ENCODE measurements around the gene STRN4.

Gene STRN4

GRCh38 chr19:46745030-46745429 lies 1.2 kb downstream of the STRN4 start:
- no peak for TF ChIP-seq POLR2A (IDR thresholded peaks at IDR 0.05; ENCODE audit: low read depth, low read length)
- no peak for FAIRE-seq
- DNase-seq (ENCODE audit: insufficient read length, low spot score) = no peak

- no peak for DNase-seq (ENCODE audit: insufficient read length, low spot score)
- TF ChIP-seq POLR2A (IDR thresholded peaks at IDR 0.05; ENCODE audit: low read depth, low read length) = no peak
- no peak for FAIRE-seq
Observed at GRCh38 chr19:46744005-46744691, 2.1 kb downstream of the STRN4 start.

GRCh38 chr19:46742926-46743480 lies 3.2 kb downstream of the STRN4 start:
- DNase-seq (ENCODE audit: insufficient read length, low spot score) (no peak), FAIRE-seq (no peak)

DNA sequence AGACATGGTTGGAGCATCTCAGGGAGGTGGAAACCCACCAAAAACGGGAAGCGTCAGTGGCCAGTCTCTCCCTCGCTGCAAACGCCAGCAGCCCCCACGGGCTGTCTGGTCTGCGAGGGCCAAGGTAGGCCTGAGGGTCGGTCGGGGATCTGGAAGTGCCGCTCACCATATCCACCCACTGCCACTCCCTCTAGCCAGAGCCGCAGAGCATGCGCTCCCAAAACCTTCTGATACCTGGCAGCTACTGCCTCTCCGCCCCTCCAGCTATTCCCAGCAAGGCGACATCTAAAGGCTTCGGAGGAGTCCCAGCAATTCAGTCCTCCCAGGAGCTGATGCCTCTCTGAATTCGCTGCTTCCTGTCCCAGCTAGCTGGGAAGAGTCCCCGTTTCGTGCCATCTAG lies 4.8 kb downstream of the STRN4 start:
- FAIRE-seq (no peak), DNase-seq (ENCODE audit: insufficient read length, low spot score) (no peak)
- TF ChIP-seq POLR2A (IDR thresholded peaks at IDR 0.05; ENCODE audit: low read depth, low read length) = no peak

More at GRCh38 chr19:46742926-46743480, 3.2 kb downstream of the STRN4 start:
- TF ChIP-seq POLR2A (IDR thresholded peaks at IDR 0.05; ENCODE audit: low read depth, low read length) = no peak

GRCh38 chr19:46739290-46739771 lies 6.9 kb downstream of the STRN4 start:
- no peak for DNase-seq (ENCODE audit: insufficient read length, low spot score)
- no peak for FAIRE-seq
- TF ChIP-seq POLR2A (IDR thresholded peaks at IDR 0.05; ENCODE audit: low read depth, low read length) = no peak

DNA sequence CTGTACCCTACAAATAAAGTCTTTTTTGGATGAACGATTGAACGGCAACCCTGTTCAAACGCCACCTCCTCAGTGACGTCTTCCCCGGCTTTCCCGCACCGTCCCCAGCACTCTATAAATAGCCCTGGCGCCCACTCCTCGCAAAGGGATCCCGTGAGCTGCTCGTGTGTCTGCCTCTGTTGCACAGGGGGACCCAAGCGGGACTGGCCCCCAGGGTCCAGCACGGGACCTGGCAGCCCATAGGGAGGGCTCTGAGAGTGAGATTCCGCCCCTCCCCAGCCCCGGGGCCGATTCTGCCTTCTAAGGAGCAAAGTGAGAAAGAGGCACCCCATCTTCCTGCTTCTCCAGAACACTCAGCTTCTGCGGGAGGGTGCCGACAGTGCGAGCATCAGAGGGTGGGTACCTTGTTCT lies 8.5 kb downstream of the STRN4 start:
- DNase-seq (ENCODE audit: insufficient read length, low spot score) (no peak), FAIRE-seq (no peak)

GRCh38 chr19:46737298-46737654 lies 9.0 kb downstream of the STRN4 start:
- TF ChIP-seq POLR2A (IDR thresholded peaks at IDR 0.05; ENCODE audit: low read depth, low read length) = no peak
- no peak for DNase-seq (ENCODE audit: insufficient read length, low spot score)
- no peak for FAIRE-seq

More for the DNA sequence above, 8.5 kb downstream of the STRN4 start:
- no peak for TF ChIP-seq POLR2A (IDR thresholded peaks at IDR 0.05; ENCODE audit: low read depth, low read length)

GRCh38 chr19:46736531-46737297 lies 9.5 kb downstream of the STRN4 start:
- TF ChIP-seq POLR2A (IDR thresholded peaks at IDR 0.05; ENCODE audit: low read depth, low read length) = no peak
- DNase-seq (ENCODE audit: insufficient read length, low spot score) (no peak), FAIRE-seq (no peak)

GRCh38 chr19:46733690-46734292 lies 12.5 kb downstream of the STRN4 start:
- no peak for FAIRE-seq
- no peak for TF ChIP-seq POLR2A (IDR thresholded peaks at IDR 0.05; ENCODE audit: low read depth, low read length)
- DNase-seq (ENCODE audit: insufficient read length, low spot score) = no peak

- no peak for FAIRE-seq
- no peak for DNase-seq (ENCODE audit: insufficient read length, low spot score)
Observed at GRCh38 chr19:46732966-46733689, 13.1 kb downstream of the STRN4 start.

GRCh38 chr19:46732172-46732938 lies 13.9 kb downstream of the STRN4 start:
- FAIRE-seq = no peak
- no peak for DNase-seq (ENCODE audit: insufficient read length, low spot score)
- no peak for TF ChIP-seq POLR2A (IDR thresholded peaks at IDR 0.05; ENCODE audit: low read depth, low read length)

More at GRCh38 chr19:46732966-46733689, 13.1 kb downstream of the STRN4 start:
- TF ChIP-seq POLR2A (IDR thresholded peaks at IDR 0.05; ENCODE audit: low read depth, low read length) = no peak

- FAIRE-seq = no peak
- no peak for TF ChIP-seq POLR2A (IDR thresholded peaks at IDR 0.05; ENCODE audit: low read depth, low read length)
- no peak for DNase-seq (ENCODE audit: insufficient read length, low spot score)
Observed at GRCh38 chr19:46731584-46731983, 14.7 kb downstream of the STRN4 start.

DNA sequence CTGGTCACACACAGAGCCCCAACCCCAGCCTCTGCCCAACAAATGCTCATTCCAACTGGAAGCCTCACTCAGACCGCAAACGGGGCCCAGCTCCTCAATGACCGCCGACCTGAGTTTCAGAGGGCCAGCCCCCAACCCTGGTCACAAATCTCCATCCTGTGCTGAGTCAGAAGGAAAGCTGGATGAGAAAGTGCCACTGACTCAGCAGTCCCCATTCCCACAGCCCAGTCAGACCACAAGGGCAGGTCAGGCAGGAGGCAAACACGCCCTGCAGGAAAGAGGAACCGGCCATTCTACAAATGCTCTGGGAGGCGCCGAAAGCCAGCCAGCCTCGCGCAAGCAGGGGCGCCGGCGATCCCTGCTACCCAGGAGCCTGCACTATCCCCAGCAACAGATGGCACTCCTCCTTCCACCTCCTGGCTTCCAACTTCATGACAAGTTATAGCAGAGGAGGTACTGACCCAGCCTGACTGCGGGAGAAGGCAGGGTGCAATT lies 15.2 kb downstream of the STRN4 start:
- DNase-seq (ENCODE audit: insufficient read length, low spot score) = peak; percentile 89
- no peak for TF ChIP-seq POLR2A (IDR thresholded peaks at IDR 0.05; ENCODE audit: low read depth, low read length)
- no peak for FAIRE-seq

All from H54 (cell line).